HepG2 (cell line): ENCODE measurements around the gene CBFA2T2. TPM values are rescaled to one million over a fixed set of nuclear protein-coding genes. Genes with fewer than 3 reads are reported as not detected.

Experiments
- FOXA3 ChIP-seq: IDR thresholded peaks from 2 replicates; pipeline ENCODE4 v1.6.1; 2016; ENCODE audit warnings: missing genetic modification reagents, missing compliant biosample characterization
- HMG20A ChIP-seq: IDR thresholded peaks from 2 replicates; pipeline ENCODE4 v1.6.1; 2016; ENCODE audit warnings: borderline replicate concordance
- HNF4A ChIP-seq: sonication (generic); formaldehyde crosslinking; IDR thresholded peaks from 2 replicates; pipeline ENCODE4 v1.4.0; 2020; ENCODE audit warnings: missing genetic modification reagents
- HOMEZ ChIP-seq: IDR thresholded peaks from 2 replicates; pipeline ENCODE4 v1.6.1; 2016; ENCODE audit warnings: low read depth
- PAXIP1 ChIP-seq: sonication (generic); formaldehyde crosslinking; conservative IDR thresholded peaks from 2 replicates; pipeline ENCODE4 v1.4.0; 2020; ENCODE audit warnings: mild to moderate bottlenecking, missing genetic modification reagents, moderate library complexity
- ZNF414 ChIP-seq: sonication (generic); formaldehyde crosslinking; IDR thresholded peaks from 2 replicates; pipeline ENCODE4 v1.5.0; 2020; ENCODE audit warnings: missing genetic modification reagents
- ZNF790 ChIP-seq: sonication (generic); formaldehyde crosslinking; IDR thresholded peaks from 2 replicates; pipeline ENCODE4 v1.8.0; 2022; ENCODE audit warnings: missing genetic modification reagents, mild to moderate bottlenecking, borderline replicate concordance
- polyA plus RNA-seq, 8 experiments: library from polyadenylated mRNA; depleted of rRNA in 3 of 8; stranded (reverse) in 7 of 8; unstranded in 1 of 8; fragments of >200 nt; fragmentation: Illumina TruSeq in 4 of 8; extraction: Trizol in 4 of 8; gene quantifications; 2 replicates each; pipeline versions ENCODE4 v1.2.1 to v1.2.3, GENCODE V29; 2011 to 2016; ENCODE audit warnings: low read depth in 4 of 8, missing spikeins in 1 of 8, mixed read lengths in 1 of 8; ENCODE audit not compliant: insufficient read depth in 1 of 8
- total RNA-seq, 5 experiments: library from RNA; depleted of rRNA; stranded (reverse); fragments of >200 nt; fragmentation: Illumina TruSeq; extraction: Trizol; gene quantifications; 2 replicates each; pipeline ENCODE4 v1.2.3, GENCODE V29; 2016; ENCODE audit warnings: low read depth in 1 of 5

CBFA2T2 gene
- total and polyA plus RNA-seq, 2 of the 13 experiments (the other 11 are each of a cell fraction or from before 2014, with no cell fraction given) = 6.3 to 21.2 TPM

- TF ChIP-seq HMG20A = no peak
- peak; percentile 58 for TF ChIP-seq FOXA3 (CRISPR knock-in tag)
- peak; percentile 76 for TF ChIP-seq HOMEZ (CRISPR knock-in tag)
- no peak for TF ChIP-seq ZNF414 (CRISPR knock-in tag)
- TF ChIP-seq HNF4A = peak; percentile 16; the same call in 1 of the 2 replicates
- TF ChIP-seq ZNF790 (CRISPR knock-in tag) = no peak
- TF ChIP-seq PAXIP1 (CRISPR knock-in tag) = peak; percentile 48; the same call in 1 of the 2 replicates
Observed at GRCh38 chr20:33563788-33564187, 73.9 kb downstream of the CBFA2T2 start (continued).
